ENCODE measurements around the gene BIN1. TPM values are rescaled to one million over a fixed set of nuclear protein-coding genes. Genes with fewer than 3 reads are reported as not detected.

The BIN1 gene
- total RNA-seq, 1 donor from 2014 or later, result 38.3 TPM

DNA sequence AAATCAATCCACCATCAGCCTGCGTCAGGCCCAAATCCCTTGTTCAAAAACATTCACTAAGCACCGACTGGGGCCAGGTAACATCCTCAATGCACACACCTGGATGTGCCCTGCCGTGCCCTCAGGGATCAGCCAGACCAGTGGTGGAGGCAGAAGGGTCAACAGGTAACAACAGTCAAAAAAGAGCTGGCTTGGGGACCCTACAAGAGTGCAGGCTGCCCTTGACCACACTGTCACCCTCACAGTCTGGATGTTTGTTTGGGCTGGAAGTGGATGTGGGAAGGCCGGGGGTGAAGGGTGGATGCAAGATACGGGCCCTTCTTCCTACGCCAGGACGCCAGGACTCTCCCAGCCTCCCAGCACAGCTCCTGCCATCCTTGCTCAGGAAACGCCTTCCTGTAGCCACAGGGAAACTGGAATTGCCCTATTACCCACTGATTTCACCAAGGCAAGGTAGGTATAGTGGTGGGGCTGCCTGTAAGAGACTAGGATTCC is 2.7 kb downstream of the BIN1 start:
- Mint-ChIP-seq H3K27ac (no peak overlapping the region), H3K9me3 (no peaks in the 10 kb centered on the region), H3K27me3 (peaks cover 18% of the 10 kb centered on the region), H3K4me1 (peaks cover 6% of the 10 kb centered on the region), H3K4me3 (no peak overlapping the region), H3K36me3 (ENCODE audit: low read depth) (no peaks in the 10 kb centered on the region)
- intact Hi-C loops (cut with micrococcal nuclease), result no loop called here
- DNase-seq, result no peak

DNA sequence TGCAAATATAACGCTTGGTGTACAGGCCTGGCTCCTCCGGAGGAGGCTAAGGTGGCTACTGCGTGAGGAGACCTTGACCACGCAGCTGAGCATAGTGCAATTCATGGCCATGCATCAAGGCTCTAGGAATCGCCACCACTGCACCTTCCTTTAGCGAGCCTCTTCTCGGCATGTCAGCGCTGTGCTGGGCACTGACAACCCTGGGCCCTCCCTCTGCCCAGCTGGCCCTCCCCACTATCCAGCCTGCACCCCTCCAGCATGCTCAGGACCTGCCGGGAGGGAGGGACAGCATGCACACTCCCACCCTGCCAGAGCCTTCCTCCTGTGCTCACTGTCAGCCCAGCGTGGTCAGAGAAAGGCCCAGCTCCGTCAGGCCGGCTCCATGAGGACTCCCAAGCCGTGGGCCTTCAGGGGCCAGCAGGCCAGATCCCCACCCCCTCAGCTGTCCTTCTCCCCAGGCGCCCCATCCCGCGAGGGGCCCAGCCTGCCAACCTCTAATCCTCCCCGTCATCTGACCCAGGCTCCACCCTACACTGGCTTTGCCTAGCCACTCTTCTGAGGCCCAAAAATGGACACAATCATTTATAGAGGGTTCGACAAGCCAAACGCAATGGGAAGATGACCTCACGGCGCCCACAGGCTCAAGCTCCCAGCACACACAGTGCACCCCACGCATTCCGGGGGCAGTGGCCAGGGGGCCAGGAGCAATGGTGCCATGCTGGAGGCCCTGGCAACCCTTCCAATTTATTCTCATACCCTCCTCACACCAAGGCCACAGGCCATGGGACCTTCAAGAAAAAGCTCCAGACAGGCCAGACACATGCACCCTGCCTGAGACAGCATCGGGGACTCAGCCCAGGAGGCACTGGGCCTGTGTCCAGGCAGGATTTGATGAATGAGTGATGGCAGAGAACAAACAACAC is 3.5 kb downstream of the BIN1 start:
- Mint-ChIP-seq H3K4me1 (peaks cover 6% of the 10 kb centered on the region), H3K4me3 (no peak overlapping the region), H3K27ac (no peak overlapping the region), H3K36me3 (ENCODE audit: low read depth) (no peaks in the 10 kb centered on the region), H3K27me3 (peaks cover 18% of the 10 kb centered on the region), H3K9me3 (no peaks in the 10 kb centered on the region)
- DNase-seq, result no peak
- intact Hi-C loops (cut with micrococcal nuclease), result no loop called here

DNA sequence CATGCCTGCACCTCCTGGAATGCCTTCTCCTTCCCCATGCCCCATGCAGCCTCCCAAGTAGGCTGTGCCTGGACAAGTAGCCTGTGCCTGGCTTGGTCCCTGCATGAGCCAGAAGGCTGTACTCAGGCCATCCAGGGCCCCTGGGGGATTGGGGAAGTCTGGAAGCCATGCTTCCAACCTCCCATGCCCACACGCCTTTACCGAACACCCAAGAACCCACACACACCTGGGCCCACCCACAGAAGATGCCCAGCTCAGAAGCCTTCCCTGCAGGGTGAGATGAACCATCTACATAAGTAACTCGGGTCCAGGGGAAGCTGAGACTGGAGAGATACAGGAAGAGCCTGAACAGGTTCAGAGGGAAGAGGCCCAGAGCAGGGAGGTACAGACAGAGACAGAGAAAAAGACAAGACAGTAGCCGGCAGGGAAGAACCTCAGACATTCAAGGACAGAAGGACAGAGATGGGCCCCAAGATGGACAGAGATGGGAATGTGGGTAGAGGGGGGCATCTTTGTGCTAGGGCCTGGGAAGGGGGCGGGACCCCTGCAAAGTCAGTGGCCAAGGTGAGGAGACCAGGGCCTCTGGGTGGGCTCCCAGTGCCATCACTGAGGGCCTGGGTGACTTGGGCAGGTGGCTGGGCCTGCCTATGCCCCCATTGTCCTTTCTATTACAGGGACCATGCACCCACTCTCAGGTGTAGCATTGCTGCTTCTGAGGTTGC is 4.3 kb downstream of the BIN1 start:
- Mint-ChIP-seq H3K27me3 (peaks cover 12% of the 10 kb centered on the region), H3K4me1 (peaks cover 4% of the 10 kb centered on the region), H3K9me3 (no peaks in the 10 kb centered on the region), H3K4me3 (no peak overlapping the region), H3K36me3 (ENCODE audit: low read depth) (no peaks in the 10 kb centered on the region), H3K27ac (no peak overlapping the region)
- no peak for DNase-seq
- intact Hi-C loops (cut with micrococcal nuclease), result no loop called here

DNA sequence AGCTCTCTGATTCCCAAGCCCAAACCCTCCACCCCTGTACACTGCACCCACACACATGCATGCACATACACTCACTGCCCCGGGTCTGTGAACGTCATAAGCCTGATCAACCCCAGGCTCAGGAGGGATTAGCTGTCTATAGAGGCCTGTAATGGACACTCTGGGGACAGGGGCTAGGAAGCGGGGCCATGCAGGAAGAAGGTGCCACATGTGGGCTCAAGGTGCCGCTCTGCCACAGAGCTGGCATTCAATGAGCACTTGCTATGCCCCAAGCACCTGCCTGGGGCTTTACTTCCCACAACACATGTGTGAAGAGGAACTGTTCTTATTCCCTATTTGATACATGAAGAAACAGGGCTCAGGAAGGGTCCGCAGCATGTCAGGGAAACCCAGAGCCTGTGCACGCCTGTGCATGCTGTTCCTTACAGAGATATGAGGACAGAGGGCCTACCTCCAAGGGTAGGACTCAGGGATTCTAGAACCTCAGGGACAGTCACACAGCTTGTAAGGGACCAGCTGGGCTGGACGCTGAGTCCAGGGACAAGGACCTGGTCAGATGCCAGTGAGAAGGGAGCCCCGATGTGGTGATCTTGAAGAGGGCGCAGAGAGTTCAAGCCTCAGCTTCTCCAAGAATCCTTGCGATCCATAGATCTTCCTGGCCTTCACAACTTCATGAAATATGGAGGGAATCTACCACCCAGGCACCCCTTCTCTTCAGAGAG is 5.0 kb downstream of the BIN1 start:
- peaks cover 2% of the 10 kb centered on the region for H3K4me1 Mint-ChIP-seq
- intact Hi-C loops (cut with micrococcal nuclease), result no loop called here
- H3K27me3 Mint-ChIP-seq, result peaks cover 9% of the 10 kb centered on the region
- no peaks in the 10 kb centered on the region for H3K36me3 Mint-ChIP-seq (ENCODE audit: low read depth)
- DNase-seq, result no peak
- no peak overlapping the region for H3K27ac Mint-ChIP-seq
- H3K9me3 Mint-ChIP-seq, result no peaks in the 10 kb centered on the region
- H3K4me3 Mint-ChIP-seq, result no peak overlapping the region

DNA sequence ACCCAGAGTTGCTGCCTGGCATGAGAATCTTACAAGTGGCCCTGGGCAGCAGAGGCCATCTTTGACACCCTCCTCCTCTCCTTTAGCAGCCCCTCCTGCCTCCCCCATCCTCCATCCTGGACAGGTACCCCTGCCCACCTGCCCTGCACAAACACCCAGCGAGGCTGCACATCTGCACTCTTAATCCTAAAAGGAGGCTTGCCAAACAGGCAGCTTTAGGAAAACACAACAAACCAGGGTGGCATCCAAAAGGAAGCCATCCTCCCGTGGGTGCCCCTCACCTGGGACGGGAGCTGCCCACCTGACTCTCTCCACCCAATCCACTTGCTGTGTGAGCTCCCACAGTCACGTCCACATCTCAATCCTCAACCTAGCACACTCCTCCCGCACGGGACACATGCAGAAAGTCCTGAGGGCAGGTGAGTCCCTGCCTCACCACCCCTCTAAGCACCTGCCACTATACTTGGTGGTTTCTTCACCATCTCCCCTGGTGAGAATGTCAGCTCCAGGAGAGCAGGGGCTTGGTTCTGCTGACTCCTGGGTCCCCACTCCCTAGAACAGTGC is 5.8 kb downstream of the BIN1 start:
- no peaks in the 10 kb centered on the region for H3K4me1 Mint-ChIP-seq
- H3K27ac Mint-ChIP-seq, result no peak overlapping the region
- intact Hi-C loops (cut with micrococcal nuclease), result no loop called here

DNA sequence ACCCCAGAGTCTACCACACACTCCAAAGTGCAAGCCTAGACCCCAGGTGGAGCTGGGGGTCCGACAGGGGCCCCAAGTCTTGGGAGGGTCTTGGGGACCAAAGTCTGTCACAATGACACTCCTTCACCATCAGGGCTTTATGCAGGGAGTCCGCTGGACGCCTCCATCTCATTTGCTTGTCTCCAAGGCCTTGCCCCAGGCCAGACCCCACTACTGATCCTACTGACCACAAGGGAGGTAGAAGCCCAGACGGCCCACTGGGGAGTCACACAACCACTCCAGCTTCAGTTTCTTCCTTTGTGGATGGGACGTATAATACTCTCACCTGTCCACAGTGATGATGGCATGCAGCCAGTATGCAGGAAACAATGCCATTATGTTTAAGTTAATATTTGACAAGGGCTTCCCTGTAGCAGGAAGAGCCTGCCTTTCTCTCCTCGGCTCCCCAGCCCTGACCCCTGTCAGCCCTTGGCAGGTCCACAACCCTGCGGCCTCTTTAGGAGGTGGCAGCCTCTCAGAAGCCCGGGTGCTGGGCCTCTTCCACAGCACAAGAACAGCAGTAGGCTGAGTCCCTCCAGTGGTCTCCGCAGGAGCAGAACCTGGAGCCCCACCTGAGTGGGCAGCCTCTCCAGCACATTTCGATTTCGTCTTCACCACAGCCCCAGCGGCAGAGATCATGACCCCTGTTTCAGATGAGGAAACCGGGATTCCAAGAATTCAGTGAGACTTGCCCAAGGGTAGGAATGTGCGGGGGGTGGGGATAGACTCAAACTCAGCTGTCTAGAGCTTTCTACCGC is 6.5 kb downstream of the BIN1 start:
- intact Hi-C loops (cut with micrococcal nuclease), result no loop called here
- H3K36me3 Mint-ChIP-seq (ENCODE audit: low read depth), result no peaks in the 10 kb centered on the region

More for the DNA sequence above, 5.8 kb downstream of the BIN1 start:
- DNase-seq, result no peak
- Mint-ChIP-seq H3K27me3 (peaks cover 11% of the 10 kb centered on the region), H3K4me3 (no peak overlapping the region), H3K36me3 (ENCODE audit: low read depth) (no peaks in the 10 kb centered on the region), H3K9me3 (no peaks in the 10 kb centered on the region)

DNA sequence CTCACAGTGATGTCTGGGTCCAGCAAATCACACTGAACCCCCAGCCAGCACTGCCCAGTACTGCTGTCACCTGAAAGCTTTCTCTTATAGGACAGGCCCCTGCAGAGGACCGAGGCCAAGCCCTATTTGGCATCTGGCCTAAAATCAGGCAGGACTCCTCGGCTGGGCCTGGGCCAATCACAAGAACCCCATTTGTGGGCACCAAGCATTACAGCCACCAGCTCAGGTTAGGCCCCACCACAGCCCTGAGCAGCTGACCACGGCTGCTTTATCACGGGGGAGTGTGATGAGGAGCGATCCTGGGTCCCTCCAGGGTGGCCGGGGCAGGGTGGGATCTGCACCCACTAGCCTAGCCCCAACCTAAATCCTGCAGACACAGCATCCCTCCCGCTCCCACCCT is 8.2 kb downstream of the BIN1 start:
- Mint-ChIP-seq H3K4me1 (no peaks in the 10 kb centered on the region), H3K4me3 (no peak overlapping the region), H3K9me3 (no peaks in the 10 kb centered on the region), H3K27ac (no peak overlapping the region), H3K36me3 (ENCODE audit: low read depth) (no peaks in the 10 kb centered on the region), H3K27me3 (peaks cover 2% of the 10 kb centered on the region)
- intact Hi-C loops (cut with micrococcal nuclease), result no loop called here
- DNase-seq, result no peak

More for the DNA sequence above, 6.5 kb downstream of the BIN1 start:
- no peak for DNase-seq
- H3K27ac Mint-ChIP-seq, result no peak overlapping the region
- H3K4me3 Mint-ChIP-seq, result no peak overlapping the region
- H3K9me3 Mint-ChIP-seq, result no peaks in the 10 kb centered on the region
- H3K27me3 Mint-ChIP-seq, result peaks cover 11% of the 10 kb centered on the region
- H3K4me1 Mint-ChIP-seq, result no peaks in the 10 kb centered on the region

DNA sequence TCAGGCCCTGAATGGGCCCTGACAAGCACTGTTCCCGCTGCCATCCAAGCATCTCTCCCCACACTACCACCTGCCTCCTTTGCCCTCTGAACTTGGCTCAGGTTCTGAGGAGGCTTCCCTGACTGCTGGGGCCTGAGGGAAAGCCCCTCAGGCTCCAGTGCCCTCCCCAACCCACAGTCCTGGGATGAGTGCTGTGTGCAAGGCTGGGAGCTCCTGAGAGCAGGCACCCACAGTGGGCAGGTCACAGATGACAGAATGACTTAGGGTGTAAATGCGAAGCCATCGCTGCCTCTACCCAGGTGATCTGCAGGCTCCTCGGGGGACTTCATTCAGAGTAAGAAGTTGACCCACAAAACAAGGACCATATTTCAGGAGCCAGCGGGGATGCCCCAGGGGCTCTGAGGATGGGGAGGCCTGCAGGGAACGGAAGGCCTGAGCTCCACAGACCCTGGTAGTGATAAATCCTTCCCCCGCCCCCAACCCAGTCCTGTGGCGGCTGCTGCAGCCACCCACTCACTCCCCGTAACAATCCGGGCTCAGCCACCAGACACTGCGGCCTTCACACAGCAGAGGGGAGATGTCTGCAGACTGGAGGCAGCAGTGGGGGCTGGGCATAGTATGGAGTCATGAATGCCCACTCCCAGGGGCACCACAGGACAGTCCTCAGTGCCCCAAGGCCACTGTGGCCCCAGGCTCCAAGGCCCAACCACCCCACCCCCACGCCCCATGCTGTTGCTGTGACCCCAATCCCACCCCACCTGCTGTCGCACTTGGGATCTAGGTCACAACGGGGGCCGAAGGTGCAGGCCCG is 8.9 kb downstream of the BIN1 start:
- no peaks in the 10 kb centered on the region for H3K9me3 Mint-ChIP-seq
- H3K4me3 Mint-ChIP-seq, result no peak overlapping the region
- intact Hi-C loops (cut with micrococcal nuclease), result no loop called here
- peaks cover 5% of the 10 kb centered on the region for H3K27me3 Mint-ChIP-seq
- no peak overlapping the region for H3K27ac Mint-ChIP-seq
- no peak for DNase-seq
- H3K4me1 Mint-ChIP-seq, result no peaks in the 10 kb centered on the region
- H3K36me3 Mint-ChIP-seq (ENCODE audit: low read depth), result no peaks in the 10 kb centered on the region

DNA sequence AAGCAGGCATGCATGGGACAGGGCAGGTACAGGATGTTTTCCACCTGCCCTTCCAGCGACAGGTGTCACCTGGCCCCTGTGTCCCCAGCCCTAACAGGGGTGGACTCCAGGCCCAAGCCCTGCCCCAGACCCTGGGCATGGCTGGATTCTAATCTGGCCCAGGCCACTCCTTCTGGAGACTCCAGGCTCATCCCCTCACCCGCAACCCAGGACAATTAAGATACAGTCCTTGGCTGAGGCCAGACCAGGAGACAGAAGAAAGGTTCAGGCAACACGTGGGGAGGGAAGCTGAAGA is 9.5 kb downstream of the BIN1 start:
- Mint-ChIP-seq H3K36me3 (ENCODE audit: low read depth) (no peaks in the 10 kb centered on the region), H3K9me3 (no peaks in the 10 kb centered on the region), H3K4me3 (no peak overlapping the region), H3K27ac (no peak overlapping the region), H3K4me1 (no peaks in the 10 kb centered on the region), H3K27me3 (peaks cover 7% of the 10 kb centered on the region)
- intact Hi-C loops (cut with micrococcal nuclease), result no loop called here
- no peak for DNase-seq

DNA sequence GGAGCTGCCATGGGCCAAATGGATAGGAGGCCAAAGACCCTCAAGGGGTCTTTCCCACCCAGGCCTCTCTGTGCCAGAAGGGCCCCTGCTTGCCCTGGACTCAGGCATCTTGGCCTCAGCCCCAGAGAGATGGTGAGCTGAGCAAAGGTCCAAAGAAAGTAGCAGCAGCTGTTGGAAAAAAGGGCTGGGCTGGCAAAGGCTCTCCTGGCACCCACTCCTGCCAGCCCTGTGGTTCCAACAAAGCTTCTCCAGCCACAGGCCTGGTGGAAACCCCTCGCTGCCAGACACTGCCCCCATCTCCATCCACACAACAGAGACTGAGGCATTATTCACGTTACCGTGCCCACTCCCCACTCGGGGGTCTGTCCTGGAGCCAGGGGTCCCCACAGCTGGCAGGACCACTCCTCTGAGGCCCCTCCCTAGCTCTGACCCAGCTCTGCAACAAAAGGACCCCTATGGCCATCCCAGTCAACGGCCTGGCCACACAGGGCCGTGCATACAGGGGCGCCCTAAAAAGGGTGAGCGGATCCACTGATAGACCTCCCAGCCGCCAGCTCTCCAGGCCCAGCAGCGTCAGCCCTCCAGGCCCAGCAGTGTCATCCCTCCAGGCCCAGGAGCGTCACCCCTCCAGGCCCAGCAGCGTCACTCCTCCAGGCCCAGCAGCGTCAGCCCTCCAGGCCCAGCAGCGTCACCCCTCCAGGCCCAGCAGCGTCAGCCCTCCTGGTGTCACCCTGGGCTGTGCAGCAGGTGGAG is 10.1 kb downstream of the BIN1 start:
- Mint-ChIP-seq H3K27ac (no peak overlapping the region), H3K27me3 (peaks cover 7% of the 10 kb centered on the region), H3K36me3 (ENCODE audit: low read depth) (no peaks in the 10 kb centered on the region), H3K4me1 (no peaks in the 10 kb centered on the region), H3K4me3 (no peak overlapping the region), H3K9me3 (no peaks in the 10 kb centered on the region)
- DNase-seq, result no peak
- intact Hi-C loops (cut with micrococcal nuclease), result no loop called here

DNA sequence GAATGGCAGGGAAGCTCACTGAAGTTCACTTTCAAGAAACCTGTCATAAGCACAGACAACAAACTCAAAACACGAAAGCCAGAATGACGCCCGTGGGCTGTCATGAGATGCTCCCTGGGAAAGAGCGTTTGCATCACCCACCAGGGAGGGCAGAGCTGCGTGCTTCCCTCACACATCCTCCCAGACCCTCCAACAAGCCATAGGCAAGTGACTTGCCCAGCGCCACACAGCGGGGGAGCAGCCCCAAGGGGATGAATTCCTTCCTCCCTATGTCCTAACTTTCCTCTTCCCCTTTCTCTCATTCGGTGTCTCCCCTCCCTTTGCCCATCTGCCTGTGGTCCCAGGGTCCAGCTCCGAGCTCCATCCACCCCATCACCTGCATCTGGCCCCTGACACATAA is 10.7 kb downstream of the BIN1 start:
- H3K27ac Mint-ChIP-seq, result no peak overlapping the region
- intact Hi-C loops (cut with micrococcal nuclease), result no loop called here

DNA sequence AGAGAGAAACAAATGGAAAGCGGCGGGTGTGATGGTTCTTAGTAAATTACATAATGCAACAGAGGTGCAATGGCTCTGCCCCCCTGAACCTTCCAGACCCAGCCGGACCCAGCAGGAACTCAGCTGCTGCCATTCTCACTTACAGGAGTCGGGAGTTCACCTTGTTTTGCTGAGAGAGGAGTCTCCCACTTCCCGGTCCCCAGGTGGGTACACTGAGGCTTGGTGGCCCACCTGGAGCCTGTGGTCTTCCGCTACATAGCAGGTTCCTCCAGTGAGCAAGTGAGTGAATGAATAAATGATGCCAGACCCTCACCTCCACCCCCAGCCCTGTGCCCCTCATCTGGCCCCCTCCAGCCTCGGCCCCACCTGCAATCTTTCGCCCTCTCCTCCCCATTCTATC is 11.2 kb downstream of the BIN1 start:
- H3K4me3 Mint-ChIP-seq, result no peak overlapping the region
- H3K9me3 Mint-ChIP-seq, result no peaks in the 10 kb centered on the region
- DNase-seq, result no peak
- H3K27ac Mint-ChIP-seq, result no peak overlapping the region
- H3K4me1 Mint-ChIP-seq, result no peaks in the 10 kb centered on the region
- intact Hi-C loops (cut with micrococcal nuclease), result no loop called here
- H3K27me3 Mint-ChIP-seq, result peaks cover 7% of the 10 kb centered on the region
- no peaks in the 10 kb centered on the region for H3K36me3 Mint-ChIP-seq (ENCODE audit: low read depth)

More for the DNA sequence above, 10.7 kb downstream of the BIN1 start:
- H3K9me3 Mint-ChIP-seq, result no peaks in the 10 kb centered on the region
- DNase-seq, result no peak
- H3K4me1 Mint-ChIP-seq, result no peaks in the 10 kb centered on the region
- H3K27me3 Mint-ChIP-seq, result peaks cover 7% of the 10 kb centered on the region
- H3K4me3 Mint-ChIP-seq, result no peak overlapping the region
- no peaks in the 10 kb centered on the region for H3K36me3 Mint-ChIP-seq (ENCODE audit: low read depth)

Measured in activated CD4-positive, alpha-beta T cell treated with anti-CD3 and anti-CD28 coated beads, Interleukin-2, amount 10 ng/mL, durations not matched to agents 24 days and 14 days (primary cell).